ENCODE measurements around the gene PREB. TPM values are rescaled to one million over a fixed set of nuclear protein-coding genes. Genes with fewer than 3 reads are reported as not detected.

PREB gene
- total and polyA plus RNA-seq, 2 donors = 41.3 to 56.9 TPM

- no peaks in the 10 kb centered on the region for H3K36me3 ChIP-seq (ENCODE audit: control insufficient read depth in 2 of 2, insufficient read depth in 2 of 2, low read length in 1 of 2)
- no peak for DNase-seq (ENCODE audit: low read depth in 6 of 9, low spot score in 9 of 9)
- no peak overlapping the region for H3K4me3 ChIP-seq (ENCODE audit: low read length in 2 of 2)
- no peaks in the 10 kb centered on the region for H3K9me3 ChIP-seq (ENCODE audit: control insufficient read depth in 2 of 2, insufficient read depth in 1 of 2, low read length in 1 of 2)
- H3K27ac ChIP-seq (ENCODE audit: low read depth in 1 of 2, low read length in 1 of 2) = no peak overlapping the region
- no peaks in the 10 kb centered on the region for H3K4me1 ChIP-seq (ENCODE audit: control insufficient read depth in 2 of 2, insufficient read depth in 2 of 2, low read length in 2 of 2)
- WGBS = 96% methylated on average over 8 of the region's 8 CpGs
- H3K27me3 ChIP-seq (ENCODE audit: control insufficient read depth in 2 of 2, insufficient read depth in 1 of 2, low read length in 1 of 2) = peaks cover 0 to 9% of the 10 kb centered on the region in 2 donors
Observed at GRCh38 chr2:27147935-27148334, 13.5 kb upstream of the PREB start.

GRCh38 chr2:27145682-27146081 lies 11.2 kb upstream of the PREB start:
- H3K4me3 ChIP-seq (ENCODE audit: low read length in 2 of 2) = no peak overlapping the region
- no peak overlapping the region for H3K27ac ChIP-seq (ENCODE audit: low read depth in 1 of 2, low read length in 1 of 2)
- no peaks in the 10 kb centered on the region for H3K36me3 ChIP-seq (ENCODE audit: control insufficient read depth in 2 of 2, insufficient read depth in 2 of 2, low read length in 1 of 2)
- H3K4me1 ChIP-seq (ENCODE audit: control insufficient read depth in 2 of 2, insufficient read depth in 2 of 2, low read length in 2 of 2) = no peaks in the 10 kb centered on the region
- WGBS = 93% methylated on average over 2 of the region's 2 CpGs
- peaks cover 0 to 15% of the 10 kb centered on the region in 2 donors for H3K27me3 ChIP-seq (ENCODE audit: control insufficient read depth in 2 of 2, insufficient read depth in 1 of 2, low read length in 1 of 2)
- no peaks in the 10 kb centered on the region for H3K9me3 ChIP-seq (ENCODE audit: control insufficient read depth in 2 of 2, insufficient read depth in 1 of 2, low read length in 1 of 2)
- no peak for DNase-seq (ENCODE audit: low read depth in 6 of 9, low spot score in 9 of 9)

GRCh38 chr2:27143285-27143684 lies 8.8 kb upstream of the PREB start:
- H3K36me3 ChIP-seq (ENCODE audit: control insufficient read depth in 2 of 2, insufficient read depth in 2 of 2, low read length in 1 of 2) = no peaks in the 10 kb centered on the region
- H3K27ac ChIP-seq (ENCODE audit: low read depth in 1 of 2, low read length in 1 of 2) = no peak overlapping the region
- 95% methylated on average over 1 of the region's 1 CpG for WGBS
- H3K4me1 ChIP-seq (ENCODE audit: control insufficient read depth in 2 of 2, insufficient read depth in 2 of 2, low read length in 2 of 2) = no peaks in the 10 kb centered on the region
- no peak for DNase-seq (ENCODE audit: low read depth in 6 of 9, low spot score in 9 of 9)
- no peak overlapping the region for H3K4me3 ChIP-seq (ENCODE audit: low read length in 2 of 2)
- H3K27me3 ChIP-seq (ENCODE audit: control insufficient read depth in 2 of 2, insufficient read depth in 1 of 2, low read length in 1 of 2) = peaks cover 0 to 11% of the 10 kb centered on the region in 2 donors
- H3K9me3 ChIP-seq (ENCODE audit: control insufficient read depth in 2 of 2, insufficient read depth in 1 of 2, low read length in 1 of 2) = no peaks in the 10 kb centered on the region

- H3K9me3 ChIP-seq (ENCODE audit: control insufficient read depth in 2 of 2, insufficient read depth in 1 of 2, low read length in 1 of 2) = no peaks in the 10 kb centered on the region
- H3K36me3 ChIP-seq (ENCODE audit: control insufficient read depth in 2 of 2, insufficient read depth in 2 of 2, low read length in 1 of 2) = no peaks in the 10 kb centered on the region
- DNase-seq (ENCODE audit: low read depth in 6 of 9, low spot score in 9 of 9) = no peak
- H3K4me3 ChIP-seq (ENCODE audit: low read length in 2 of 2) = no peak within 1 kb of the TSS
- H3K4me1 ChIP-seq (ENCODE audit: control insufficient read depth in 2 of 2, insufficient read depth in 2 of 2, low read length in 2 of 2) = no peaks in the 10 kb centered on the region
- no peak within 1 kb of the TSS for H3K27ac ChIP-seq (ENCODE audit: low read depth in 1 of 2, low read length in 1 of 2)
- H3K27me3 ChIP-seq (ENCODE audit: control insufficient read depth in 2 of 2, insufficient read depth in 1 of 2, low read length in 1 of 2) = peaks cover 0 to 13% of the 10 kb centered on the region in 2 donors
- 91% methylated on average over 4 of the region's 4 CpGs for WGBS
Observed at GRCh38 chr2:27139310-27139709, 4.9 kb upstream of the PREB start, which contains the start of gene PRR30. Gene PRR30, minus strand, starts transcription at chr2:27139410. Its CDS starts 1,081 bp downstream, at chr2:27138329.

GRCh38 chr2:27138111-27138510 lies 3.7 kb upstream of the PREB start:
- no peak for DNase-seq (ENCODE audit: low read depth in 6 of 9, low spot score in 9 of 9)
- 97% methylated on average over 7 of the region's 7 CpGs for WGBS

GRCh38 chr2:27137322-27137935 lies 3.0 kb upstream of the PREB start:
- DNase-seq (ENCODE audit: low read depth in 6 of 9, low spot score in 9 of 9) = no peak
- no peak overlapping the region for H3K4me3 ChIP-seq (ENCODE audit: low read length in 2 of 2)
- peaks cover 0 to 9% of the 10 kb centered on the region in 2 donors for H3K27me3 ChIP-seq (ENCODE audit: control insufficient read depth in 2 of 2, insufficient read depth in 1 of 2, low read length in 1 of 2)
- no peak overlapping the region for H3K27ac ChIP-seq (ENCODE audit: low read depth in 1 of 2, low read length in 1 of 2)
- peaks cover 5 to 13% of the 10 kb centered on the region in 2 donors for H3K4me1 ChIP-seq (ENCODE audit: control insufficient read depth in 2 of 2, insufficient read depth in 2 of 2, low read length in 2 of 2)
- peaks cover 2 to 7% of the 10 kb centered on the region in 2 donors for H3K36me3 ChIP-seq (ENCODE audit: control insufficient read depth in 2 of 2, insufficient read depth in 2 of 2, low read length in 1 of 2)
- no peaks in the 10 kb centered on the region for H3K9me3 ChIP-seq (ENCODE audit: control insufficient read depth in 2 of 2, insufficient read depth in 1 of 2, low read length in 1 of 2)
- WGBS = 97% methylated on average over 21 of the region's 21 CpGs

More at GRCh38 chr2:27138111-27138510, 3.7 kb upstream of the PREB start:
- H3K4me3 ChIP-seq (ENCODE audit: low read length in 2 of 2) = no peak overlapping the region
- H3K36me3 ChIP-seq (ENCODE audit: control insufficient read depth in 2 of 2, insufficient read depth in 2 of 2, low read length in 1 of 2) = peaks cover 0 to under 1% of the 10 kb centered on the region in 2 donors
- peaks cover 5 to 9% of the 10 kb centered on the region in 2 donors for H3K4me1 ChIP-seq (ENCODE audit: control insufficient read depth in 2 of 2, insufficient read depth in 2 of 2, low read length in 2 of 2)
- no peak overlapping the region for H3K27ac ChIP-seq (ENCODE audit: low read depth in 1 of 2, low read length in 1 of 2)
- no peaks in the 10 kb centered on the region for H3K9me3 ChIP-seq (ENCODE audit: control insufficient read depth in 2 of 2, insufficient read depth in 1 of 2, low read length in 1 of 2)
- H3K27me3 ChIP-seq (ENCODE audit: control insufficient read depth in 2 of 2, insufficient read depth in 1 of 2, low read length in 1 of 2) = peaks cover 0 to 11% of the 10 kb centered on the region in 2 donors

- no peak for DNase-seq (ENCODE audit: low read depth in 6 of 9, low spot score in 9 of 9)
- Histone ChIP-seq H3K36me3 (ENCODE audit: control insufficient read depth in 2 of 2, insufficient read depth in 2 of 2, low read length in 1 of 2) (peaks cover 9 to 14% of the 10 kb centered on the region in 2 donors), H3K27me3 (ENCODE audit: control insufficient read depth in 2 of 2, insufficient read depth in 1 of 2, low read length in 1 of 2) (peaks cover 0 to 6% of the 10 kb centered on the region in 2 donors), H3K4me1 (ENCODE audit: control insufficient read depth in 2 of 2, insufficient read depth in 2 of 2, low read length in 2 of 2) (peaks cover 5 to 13% of the 10 kb centered on the region in 2 donors), H3K4me3 (ENCODE audit: low read length in 2 of 2) (no peak overlapping the region), H3K9me3 (ENCODE audit: control insufficient read depth in 2 of 2, insufficient read depth in 1 of 2, low read length in 1 of 2) (no peaks in the 10 kb centered on the region), H3K27ac (ENCODE audit: low read depth in 1 of 2, low read length in 1 of 2) (no peak overlapping the region)
- 98% methylated on average over 7 of the region's 7 CpGs for WGBS
Observed at GRCh38 chr2:27136751-27137150, 2.3 kb upstream of the PREB start.

- H3K4me1 ChIP-seq (ENCODE audit: control insufficient read depth in 2 of 2, insufficient read depth in 2 of 2, low read length in 2 of 2) = peaks cover 5 to 13% of the 10 kb centered on the region in 2 donors
- H3K9me3 ChIP-seq (ENCODE audit: control insufficient read depth in 2 of 2, insufficient read depth in 1 of 2, low read length in 1 of 2) = no peaks in the 10 kb centered on the region
- H3K36me3 ChIP-seq (ENCODE audit: control insufficient read depth in 2 of 2, insufficient read depth in 2 of 2, low read length in 1 of 2) = peaks cover 21 to 26% of the 10 kb centered on the region in 2 donors
- H3K27me3 ChIP-seq (ENCODE audit: control insufficient read depth in 2 of 2, insufficient read depth in 1 of 2, low read length in 1 of 2) = peaks cover 0 to 6% of the 10 kb centered on the region in 2 donors
- no peak overlapping the region for H3K27ac ChIP-seq (ENCODE audit: low read depth in 1 of 2, low read length in 1 of 2)
- peak in 1 of 9 donors; percentile 15 for DNase-seq (ENCODE audit: low read depth in 6 of 9, low spot score in 9 of 9)
- 70% methylated on average over 12 of the region's 12 CpGs for WGBS
- H3K4me3 ChIP-seq (ENCODE audit: low read length in 2 of 2) = no peak overlapping the region
Observed at GRCh38 chr2:27135478-27135955, 1.1 kb upstream of the PREB start.

- Histone ChIP-seq H3K36me3 (ENCODE audit: control insufficient read depth in 2 of 2, insufficient read depth in 2 of 2, low read length in 1 of 2) (peaks cover 27 to 31% of the 10 kb centered on the region in 2 donors), H3K4me3 (ENCODE audit: low read length in 2 of 2) (peak overlapping the region; percentile 89 to 91), H3K9me3 (ENCODE audit: control insufficient read depth in 2 of 2, insufficient read depth in 1 of 2, low read length in 1 of 2) (no peaks in the 10 kb centered on the region), H3K27ac (ENCODE audit: low read depth in 1 of 2, low read length in 1 of 2) (no peak overlapping the region), H3K27me3 (ENCODE audit: control insufficient read depth in 2 of 2, insufficient read depth in 1 of 2, low read length in 1 of 2) (peaks cover 0 to 6% of the 10 kb centered on the region in 2 donors), H3K4me1 (ENCODE audit: control insufficient read depth in 2 of 2, insufficient read depth in 2 of 2, low read length in 2 of 2) (peaks cover 5 to 13% of the 10 kb centered on the region in 2 donors)
- WGBS = 56% methylated on average over 33 of the region's 33 CpGs
- DNase-seq (ENCODE audit: low read depth in 6 of 9, low spot score in 9 of 9) = peak in 1 of 9 donors; percentile 4
Observed at GRCh38 chr2:27134781-27135477, 493 bp upstream of the PREB start.
